Nephron progenitor cell (in vitro differentiated cells): ENCODE measurements around the gene HECA.

Experiments
- DNase-seq: peaks from one replicate; pipeline ENCODE4 v3.0.0; 2021
- H3K27ac Mint-ChIP-seq: 2 replicates; pipeline ENCODE4 v1.8.0; 2021; ENCODE audit warnings: mild to moderate bottlenecking, moderate library complexity, mixed read lengths
- H3K27me3 Mint-ChIP-seq: 2 replicates; pipeline ENCODE4 v1.8.0; 2021; ENCODE audit warnings: mild to moderate bottlenecking, low read depth, mixed read lengths; ENCODE audit not compliant: poor library complexity
- H3K36me3 Mint-ChIP-seq: 2 replicates; pipeline ENCODE4 v1.8.0; 2021; ENCODE audit warnings: low read depth, mixed read lengths
- H3K4me1 Mint-ChIP-seq: 2 replicates; pipeline ENCODE4 v1.8.0; 2021; ENCODE audit warnings: mixed read lengths
- H3K4me3 Mint-ChIP-seq: 2 replicates; pipeline ENCODE4 v1.8.0; 2021; ENCODE audit warnings: mild to moderate bottlenecking, moderate library complexity, mixed read lengths
- H3K9me3 Mint-ChIP-seq: 2 replicates; pipeline ENCODE4 v1.8.0; 2021; ENCODE audit warnings: mild to moderate bottlenecking, moderate library complexity, mixed read lengths
- TF ChIP-seq, protein P1 (sequence below): fragments of 200-600 bp; sonication (generic); IDR thresholded peaks from 2 replicates; pipeline ENCODE4 v1.5.0; 2021; ENCODE audit warnings: antibody characterized with exemption

Gene HECA

DNA sequence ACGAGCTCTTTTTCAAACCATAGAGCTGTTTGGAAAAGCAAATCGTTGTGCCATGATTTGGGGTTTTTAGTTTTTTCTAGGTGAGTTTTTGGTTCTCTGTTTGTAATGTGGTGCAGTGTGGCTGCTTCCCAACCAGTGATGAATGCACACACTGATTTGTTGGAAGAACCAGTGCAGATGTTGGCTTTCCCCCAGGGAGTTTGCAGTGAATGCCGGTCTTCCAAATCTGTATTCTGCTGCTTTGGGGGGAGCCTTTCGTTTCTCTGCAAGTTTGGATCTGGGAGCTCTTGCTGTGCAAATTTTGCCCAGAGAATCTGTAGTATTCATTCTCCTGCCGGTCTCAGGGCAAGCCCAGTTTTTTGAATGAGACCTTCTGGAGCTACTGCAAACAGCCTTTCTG, 14.5 kb downstream of the HECA start:
- Mint-ChIP-seq H3K9me3 (no peaks in the 10 kb centered on the region), H3K4me3 (no peak overlapping the region), H3K4me1 (peaks cover 54% of the 10 kb centered on the region), H3K27me3 (peaks cover under 1% of the 10 kb centered on the region), H3K27ac (no peak overlapping the region), H3K36me3 (no peaks in the 10 kb centered on the region)
- TF ChIP-seq, protein P1, sequence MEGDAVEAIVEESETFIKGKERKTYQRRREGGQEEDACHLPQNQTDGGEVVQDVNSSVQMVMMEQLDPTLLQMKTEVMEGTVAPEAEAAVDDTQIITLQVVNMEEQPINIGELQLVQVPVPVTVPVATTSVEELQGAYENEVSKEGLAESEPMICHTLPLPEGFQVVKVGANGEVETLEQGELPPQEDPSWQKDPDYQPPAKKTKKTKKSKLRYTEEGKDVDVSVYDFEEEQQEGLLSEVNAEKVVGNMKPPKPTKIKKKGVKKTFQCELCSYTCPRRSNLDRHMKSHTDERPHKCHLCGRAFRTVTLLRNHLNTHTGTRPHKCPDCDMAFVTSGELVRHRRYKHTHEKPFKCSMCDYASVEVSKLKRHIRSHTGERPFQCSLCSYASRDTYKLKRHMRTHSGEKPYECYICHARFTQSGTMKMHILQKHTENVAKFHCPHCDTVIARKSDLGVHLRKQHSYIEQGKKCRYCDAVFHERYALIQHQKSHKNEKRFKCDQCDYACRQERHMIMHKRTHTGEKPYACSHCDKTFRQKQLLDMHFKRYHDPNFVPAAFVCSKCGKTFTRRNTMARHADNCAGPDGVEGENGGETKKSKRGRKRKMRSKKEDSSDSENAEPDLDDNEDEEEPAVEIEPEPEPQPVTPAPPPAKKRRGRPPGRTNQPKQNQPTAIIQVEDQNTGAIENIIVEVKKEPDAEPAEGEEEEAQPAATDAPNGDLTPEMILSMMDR = no peak
- DNase-seq = no peak

DNA sequence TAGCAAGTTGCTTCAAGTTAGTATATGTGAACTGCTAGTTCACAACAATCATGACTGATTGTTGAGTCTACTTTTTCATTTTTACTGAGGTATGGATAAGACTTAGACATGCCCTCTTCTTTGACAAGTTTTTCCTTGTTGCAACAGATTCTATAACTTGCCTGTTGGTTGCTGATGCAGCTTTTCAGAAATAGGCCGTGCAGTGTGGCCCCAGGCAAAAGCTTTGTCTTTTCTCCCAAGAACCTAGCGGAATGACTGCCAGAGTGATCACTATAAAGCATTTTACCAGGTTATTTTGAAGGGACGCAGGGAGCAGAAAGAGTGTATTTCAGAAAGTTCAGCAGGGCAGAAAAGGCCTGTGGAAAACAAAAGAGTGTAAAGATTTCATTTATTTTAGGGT, 16.0 kb downstream of the HECA start:
- no peaks in the 10 kb centered on the region for H3K9me3 Mint-ChIP-seq
- H3K4me3 Mint-ChIP-seq = no peak overlapping the region
- H3K27me3 Mint-ChIP-seq = peaks cover 4% of the 10 kb centered on the region
- H3K4me1 Mint-ChIP-seq = peaks cover 45% of the 10 kb centered on the region
- no peak for DNase-seq
- H3K27ac Mint-ChIP-seq = peak overlapping the region; percentile 43
- TF ChIP-seq, protein P1 = no peak
- H3K36me3 Mint-ChIP-seq = no peaks in the 10 kb centered on the region

DNA sequence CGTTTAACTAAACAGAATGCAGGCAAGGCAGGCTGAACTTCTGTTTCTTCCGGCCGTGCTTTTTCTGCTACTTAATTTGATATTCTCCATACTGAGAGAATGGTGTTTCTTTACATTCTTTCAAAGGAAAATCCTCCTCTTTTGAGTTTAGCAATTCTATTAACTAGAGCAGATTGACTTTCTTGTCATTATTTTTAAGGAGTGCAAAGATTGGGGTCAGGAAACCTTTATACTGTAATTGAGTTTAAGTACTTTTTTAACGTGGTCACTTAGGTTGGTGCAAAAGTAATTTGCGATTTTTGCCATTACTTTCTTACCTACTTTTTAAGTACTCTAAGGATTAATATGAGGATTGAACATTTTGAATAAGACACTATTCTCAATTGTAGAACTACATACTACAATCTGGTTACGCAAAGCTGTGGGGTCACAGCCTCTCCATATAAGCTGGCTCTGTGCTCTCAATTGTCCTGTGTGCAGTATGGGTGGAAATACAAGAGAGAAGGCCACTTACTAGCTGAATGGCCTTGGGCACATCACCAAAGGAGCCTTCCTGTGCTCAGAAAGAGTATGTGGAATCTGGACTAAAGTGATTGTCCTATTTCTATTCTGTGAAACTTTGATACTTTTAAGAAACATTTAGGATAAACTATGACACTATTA, 16.7 kb downstream of the HECA start:
- Mint-ChIP-seq H3K27ac (peak overlapping the region; percentile 43), H3K4me1 (peaks cover 45% of the 10 kb centered on the region), H3K27me3 (peaks cover 4% of the 10 kb centered on the region), H3K4me3 (no peak overlapping the region), H3K9me3 (no peaks in the 10 kb centered on the region), H3K36me3 (peaks cover 3% of the 10 kb centered on the region)
- TF ChIP-seq, protein P1 = no peak
- DNase-seq = no peak

DNA sequence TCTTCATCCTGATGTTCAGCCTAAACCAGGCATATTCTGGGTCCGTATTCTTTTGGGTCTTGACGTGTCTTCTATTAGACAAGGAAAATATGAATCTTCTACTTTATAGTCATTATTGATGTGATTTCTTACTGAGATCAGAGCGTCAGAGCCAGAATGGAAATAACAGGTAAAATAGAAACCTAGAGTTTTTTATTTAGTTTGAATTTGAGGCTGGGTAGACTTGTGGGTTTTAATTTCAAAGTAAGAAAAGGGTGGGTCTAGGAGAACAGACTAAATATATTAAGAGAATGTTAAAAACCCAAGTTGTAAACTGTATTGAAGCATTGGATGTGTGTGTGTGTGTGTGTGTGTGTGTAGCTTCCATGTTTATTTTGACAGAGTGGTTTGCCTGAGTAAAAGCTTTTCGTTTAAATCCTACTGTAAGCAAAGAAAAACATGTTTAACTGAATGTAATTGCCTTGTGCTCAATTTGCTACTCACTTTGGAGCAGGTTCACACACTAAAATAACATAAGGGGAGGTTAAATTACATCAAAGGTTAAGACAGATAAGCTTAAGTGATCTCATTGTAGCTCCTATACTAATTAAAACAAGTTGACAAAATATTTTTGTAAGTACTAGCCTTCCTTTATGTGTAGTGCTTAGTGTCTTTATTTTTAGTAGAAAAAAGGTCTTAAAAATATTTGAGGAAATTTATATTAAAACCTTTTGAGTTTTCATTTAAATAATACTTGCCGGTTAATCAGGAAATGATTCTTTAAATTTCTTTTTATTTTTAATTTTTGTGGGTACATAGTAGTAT, 17.4 kb downstream of the HECA start:
- peak overlapping the region; percentile 68 for H3K27ac Mint-ChIP-seq
- H3K9me3 Mint-ChIP-seq = no peaks in the 10 kb centered on the region
- peaks cover 45% of the 10 kb centered on the region for H3K4me1 Mint-ChIP-seq
- H3K36me3 Mint-ChIP-seq = peaks cover 7% of the 10 kb centered on the region
- H3K27me3 Mint-ChIP-seq = peaks cover 4% of the 10 kb centered on the region
- DNase-seq = no peak
- H3K4me3 Mint-ChIP-seq = no peak overlapping the region
- TF ChIP-seq, protein P1 = no peak

DNA sequence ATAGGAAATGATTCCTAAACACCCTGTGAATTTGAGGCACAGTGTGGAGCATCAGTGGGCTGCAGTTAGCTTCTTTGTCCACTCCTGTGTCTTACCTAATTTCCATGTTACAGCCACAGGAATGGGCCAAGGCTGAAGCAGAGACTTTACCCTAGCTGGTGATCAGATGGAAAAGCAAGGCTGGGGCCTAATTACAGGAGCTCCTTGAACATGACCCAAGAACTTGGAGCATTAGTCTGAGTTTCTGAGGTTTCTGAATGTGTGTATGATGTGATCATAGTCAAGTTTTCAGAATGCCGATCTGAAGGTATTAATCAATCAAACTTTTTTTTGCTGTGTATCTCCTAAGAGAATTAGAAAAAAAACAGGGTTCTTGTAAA, 18.0 kb downstream of the HECA start:
- no peak overlapping the region for H3K4me3 Mint-ChIP-seq
- peaks cover 13% of the 10 kb centered on the region for H3K36me3 Mint-ChIP-seq
- TF ChIP-seq, protein P1 = no peak
- H3K27me3 Mint-ChIP-seq = peaks cover 7% of the 10 kb centered on the region
- no peak for DNase-seq
- H3K4me1 Mint-ChIP-seq = peaks cover 45% of the 10 kb centered on the region
- no peaks in the 10 kb centered on the region for H3K9me3 Mint-ChIP-seq
- H3K27ac Mint-ChIP-seq = peak overlapping the region; percentile 28
